Effector memory CD8-positive, alpha-beta T cell (primary cell): ENCODE data around the gene MAD1L1.

Experiments used
- ATAC-seq: fragments of 150-1000 bp; cut with Tn5 transposase; replicated peaks from 2 replicates; pipeline ENCODE4 v1.10.0; 2021; ENCODE audit warnings: mild to moderate bottlenecking, moderate library complexity
- DNase-seq, 3 experiments: peaks; one replicate each; pipeline ENCODE4 v3.0.0; 2021
- H3K27ac Mint-ChIP-seq, 2 donors: one replicate each; pipeline ENCODE4 v1.8.0; 2022; ENCODE audit warnings: mild to moderate bottlenecking in 2 of 2, mixed read lengths in 2 of 2, moderate library complexity in 2 of 2
- H3K27me3 Mint-ChIP-seq, 2 donors: one replicate each; pipeline ENCODE4 v1.8.0; 2022; ENCODE audit warnings: mixed read lengths in 2 of 2
- H3K36me3 Mint-ChIP-seq: one replicate; pipeline ENCODE4 v1.8.0; 2022; ENCODE audit warnings: mild to moderate bottlenecking, moderate library complexity, mixed read lengths; ENCODE audit not compliant: insufficient read depth
- H3K4me1 Mint-ChIP-seq, 2 donors: one replicate each; pipeline ENCODE4 v1.8.0; 2022; ENCODE audit warnings: low read depth in 2 of 2, mixed read lengths in 2 of 2
- H3K4me3 Mint-ChIP-seq, 2 donors: one replicate each; pipeline ENCODE4 v1.8.0; 2022; ENCODE audit warnings: mild to moderate bottlenecking in 2 of 2, mixed read lengths in 2 of 2, moderate library complexity in 2 of 2
- H3K9me3 Mint-ChIP-seq, 2 donors: one replicate each; pipeline ENCODE4 v1.8.0; 2022; ENCODE audit warnings: mixed read lengths in 2 of 2

Gene MAD1L1

GRCh38 chr7:1956611-1957470, 275.9 kb downstream of the MAD1L1 start:
- Mint-ChIP-seq H3K27me3 (no peaks in the 10 kb centered on the region), H3K9me3 (peaks cover 0 to 5% of the 10 kb centered on the region in 2 donors), H3K4me3 (no peak overlapping the region), H3K4me1 (peaks cover 15 to 24% of the 10 kb centered on the region in 2 donors), H3K27ac (no peak overlapping the region), H3K36me3 (peaks cover 14% of the 10 kb centered on the region)
- DNase-seq (no peak), ATAC-seq (no peak)

GRCh38 chr7:1956141-1956540, 276.6 kb downstream of the MAD1L1 start:
- Mint-ChIP-seq H3K9me3 (peaks cover 0 to 3% of the 10 kb centered on the region in 2 donors), H3K4me1 (peaks cover 16 to 24% of the 10 kb centered on the region in 2 donors), H3K27me3 (no peaks in the 10 kb centered on the region), H3K36me3 (peaks cover 7% of the 10 kb centered on the region), H3K4me3 (no peak overlapping the region), H3K27ac (no peak overlapping the region)
- ATAC-seq, result no peak
- no peak for DNase-seq

- H3K27me3 Mint-ChIP-seq, result no peaks in the 10 kb centered on the region
- H3K9me3 Mint-ChIP-seq, result no peaks in the 10 kb centered on the region
- ATAC-seq, result no peak
- H3K27ac Mint-ChIP-seq, result no peak overlapping the region
- DNase-seq, result no peak
- H3K36me3 Mint-ChIP-seq, result peaks cover 5% of the 10 kb centered on the region
- peaks cover 21 to 26% of the 10 kb centered on the region in 2 donors for H3K4me1 Mint-ChIP-seq
- H3K4me3 Mint-ChIP-seq, result no peak overlapping the region
Observed at GRCh38 chr7:1954366-1955004, 278.3 kb downstream of the MAD1L1 start.

GRCh38 chr7:1953199-1954190, 279.2 kb downstream of the MAD1L1 start:
- DNase-seq, result no peak

GRCh38 chr7:1952781-1953180, 280.0 kb downstream of the MAD1L1 start:
- ATAC-seq (no peak), DNase-seq (no peak)
- no peaks in the 10 kb centered on the region for H3K27me3 Mint-ChIP-seq
- H3K36me3 Mint-ChIP-seq, result peaks cover 8% of the 10 kb centered on the region
- no peak overlapping the region for H3K4me3 Mint-ChIP-seq
- H3K27ac Mint-ChIP-seq, result no peak overlapping the region
- peaks cover 18 to 24% of the 10 kb centered on the region in 2 donors for H3K4me1 Mint-ChIP-seq
- no peaks in the 10 kb centered on the region for H3K9me3 Mint-ChIP-seq

More at GRCh38 chr7:1953199-1954190, 279.2 kb downstream of the MAD1L1 start:
- H3K9me3 Mint-ChIP-seq, result no peaks in the 10 kb centered on the region
- H3K4me1 Mint-ChIP-seq, result peaks cover 18 to 27% of the 10 kb centered on the region in 2 donors
- ATAC-seq, result no peak
- no peak overlapping the region for H3K4me3 Mint-ChIP-seq
- H3K36me3 Mint-ChIP-seq, result peaks cover 9% of the 10 kb centered on the region
- no peaks in the 10 kb centered on the region for H3K27me3 Mint-ChIP-seq
- no peak overlapping the region for H3K27ac Mint-ChIP-seq

- DNase-seq (no peak), ATAC-seq (no peak)
- H3K36me3 Mint-ChIP-seq, result peaks cover 5% of the 10 kb centered on the region
- no peaks in the 10 kb centered on the region for H3K27me3 Mint-ChIP-seq
- peaks cover 18 to 24% of the 10 kb centered on the region in 2 donors for H3K4me1 Mint-ChIP-seq
- no peak overlapping the region for H3K27ac Mint-ChIP-seq
- H3K9me3 Mint-ChIP-seq, result no peaks in the 10 kb centered on the region
- H3K4me3 Mint-ChIP-seq, result peak overlapping the region; percentile 52 to 66
Observed at GRCh38 chr7:1952169-1952760, 280.5 kb downstream of the MAD1L1 start.

GRCh38 chr7:1951600-1951999, 281.1 kb downstream of the MAD1L1 start:
- no peak overlapping the region for H3K27ac Mint-ChIP-seq
- peaks cover 22 to 24% of the 10 kb centered on the region in 2 donors for H3K4me1 Mint-ChIP-seq
- DNase-seq, result no peak
- no peak for ATAC-seq
- H3K4me3 Mint-ChIP-seq, result peak overlapping the region; percentile 52 to 66
- no peaks in the 10 kb centered on the region for H3K9me3 Mint-ChIP-seq
- peaks cover 5% of the 10 kb centered on the region for H3K36me3 Mint-ChIP-seq
- H3K27me3 Mint-ChIP-seq, result no peaks in the 10 kb centered on the region

GRCh38 chr7:1951159-1951536, 281.6 kb downstream of the MAD1L1 start:
- peak; percentile 88 for ATAC-seq
- Mint-ChIP-seq H3K4me3 (peak overlapping the region; percentile 52 to 66), H3K4me1 (peaks cover 22 to 24% of the 10 kb centered on the region in 2 donors), H3K27me3 (no peaks in the 10 kb centered on the region), H3K36me3 (peaks cover 5% of the 10 kb centered on the region), H3K27ac (no peak overlapping the region), H3K9me3 (no peaks in the 10 kb centered on the region)
- no peak for DNase-seq

GRCh38 chr7:1950452-1951158, 282.1 kb downstream of the MAD1L1 start:
- H3K4me3 Mint-ChIP-seq, result peak overlapping the region; percentile 52 to 66
- H3K9me3 Mint-ChIP-seq, result no peaks in the 10 kb centered on the region
- peak overlapping the region in 1 of 2 donors; percentile 28 for H3K27ac Mint-ChIP-seq
- peaks cover 5% of the 10 kb centered on the region for H3K36me3 Mint-ChIP-seq
- DNase-seq (no peak), ATAC-seq (no peak)
- no peaks in the 10 kb centered on the region for H3K27me3 Mint-ChIP-seq
- H3K4me1 Mint-ChIP-seq, result peaks cover 22 to 24% of the 10 kb centered on the region in 2 donors

- DNase-seq, result no peak
- H3K36me3 Mint-ChIP-seq, result peaks cover 5% of the 10 kb centered on the region
- H3K4me1 Mint-ChIP-seq, result peaks cover 22 to 24% of the 10 kb centered on the region in 2 donors
- H3K9me3 Mint-ChIP-seq, result no peaks in the 10 kb centered on the region
- H3K27me3 Mint-ChIP-seq, result no peaks in the 10 kb centered on the region
- no peak for ATAC-seq
- peak overlapping the region in 1 of 2 donors; percentile 44 for H3K4me3 Mint-ChIP-seq
- H3K27ac Mint-ChIP-seq, result peak overlapping the region in 1 of 2 donors; percentile 28
Observed at GRCh38 chr7:1950066-1950451, 282.7 kb downstream of the MAD1L1 start.

GRCh38 chr7:1949681-1950055, 283.1 kb downstream of the MAD1L1 start:
- no peaks in the 10 kb centered on the region for H3K9me3 Mint-ChIP-seq
- no peak overlapping the region for H3K27ac Mint-ChIP-seq
- no peaks in the 10 kb centered on the region for H3K27me3 Mint-ChIP-seq
- peaks cover 22 to 24% of the 10 kb centered on the region in 2 donors for H3K4me1 Mint-ChIP-seq
- H3K4me3 Mint-ChIP-seq, result peak overlapping the region in 1 of 2 donors; percentile 44
- peaks cover 5% of the 10 kb centered on the region for H3K36me3 Mint-ChIP-seq
- ATAC-seq (no peak), DNase-seq (no peak)

GRCh38 chr7:1948887-1949680, 283.7 kb downstream of the MAD1L1 start:
- H3K27ac Mint-ChIP-seq, result no peak overlapping the region
- DNase-seq, result no peak

More at GRCh38 chr7:1948887-1949680, 283.7 kb downstream of the MAD1L1 start:
- H3K9me3 Mint-ChIP-seq, result no peaks in the 10 kb centered on the region
- peak overlapping the region in 1 of 2 donors; percentile 44 for H3K4me3 Mint-ChIP-seq
- peaks cover 5% of the 10 kb centered on the region for H3K36me3 Mint-ChIP-seq
- no peaks in the 10 kb centered on the region for H3K27me3 Mint-ChIP-seq
- no peak for ATAC-seq
- peaks cover 25 to 27% of the 10 kb centered on the region in 2 donors for H3K4me1 Mint-ChIP-seq
